Karpas-422 (cell line): ENCODE measurements around the gene MYBPH. TPM values are rescaled to one million over a fixed set of nuclear protein-coding genes. Genes with fewer than 3 reads are reported as not detected.
A peak's percentile ranks its signal among the peaks of the same experiment; 100 is the strongest.

Source experiments
- DNase-seq: peaks from one replicate; pipeline ENCODE4 v3.0.0-alpha.2; 2015
- H2AFZ ChIP-seq: fragments of 200-600 bp; sonication (generic); 2 replicates; pipeline ENCODE4 v1.6.1; 2014; ENCODE audit warnings: antibody characterized with exemption, low read length, mixed read lengths
- H3K27ac ChIP-seq: fragments of 200-600 bp; sonication (generic); 2 replicates; pipeline ENCODE4 v1.5.1; 2014; ENCODE audit warnings: mild to moderate bottlenecking, low read length, moderate library complexity
- H3K27me3 ChIP-seq: fragments of 200-600 bp; sonication (generic); 2 replicates; pipeline ENCODE4 v1.6.1; 2014; ENCODE audit warnings: low read length, mixed read lengths
- H3K36me3 ChIP-seq: fragments of 200-600 bp; sonication (generic); 2 replicates; pipeline ENCODE4 v1.6.1; 2014; ENCODE audit warnings: low read length, mixed read lengths; ENCODE audit not compliant: insufficient read depth
- H3K4me1 ChIP-seq: fragments of 200-600 bp; sonication (generic); 2 replicates; pipeline ENCODE4 v1.6.1; 2014; ENCODE audit warnings: mild to moderate bottlenecking, low read length, mixed read lengths
- H3K4me2 ChIP-seq: fragments of 200-600 bp; sonication (generic); 2 replicates; pipeline ENCODE4 v1.6.1; 2014; ENCODE audit warnings: low read length, low read depth, mild to moderate bottlenecking; ENCODE audit not compliant: poor library complexity, severe bottlenecking
- H3K4me3 ChIP-seq: fragments of 200-600 bp; sonication (generic); 2 replicates; pipeline ENCODE4 v1.5.1; 2014; ENCODE audit warnings: mild to moderate bottlenecking, antibody characterized with exemption, low read length, mixed read lengths
- H3K79me2 ChIP-seq: fragments of 200-600 bp; sonication (generic); 2 replicates; pipeline ENCODE4 v1.6.1; 2014; ENCODE audit warnings: mild to moderate bottlenecking, low read length, mixed read lengths
- H3K9ac ChIP-seq: fragments of 200-600 bp; sonication (generic); 2 replicates; pipeline ENCODE4 v1.6.0; 2014; ENCODE audit warnings: low read length
- H3K9me2 ChIP-seq: fragments of 200-600 bp; sonication (generic), shearing (Covaris generic); replicated peaks from 2 replicates; pipeline ENCODE4 v1.6.0; 2014; ENCODE audit warnings: mild to moderate bottlenecking, low read length, moderate library complexity; ENCODE audit not compliant: insufficient read depth
- H3K9me3 ChIP-seq: fragments of 300-700, 200-600 bp; sonication (generic); 2 replicates; pipeline ENCODE4 v1.6.1; 2014; ENCODE audit warnings: low read length, mixed read lengths
- H4K20me1 ChIP-seq: fragments of 200-600 bp; sonication (generic); 2 replicates; pipeline ENCODE4 v1.6.1; 2014; ENCODE audit warnings: mild to moderate bottlenecking, antibody characterized with exemption, low read length, low read depth; ENCODE audit not compliant: insufficient read depth
- total RNA-seq: library from RNA; depleted of rRNA; stranded (reverse); fragments of >200 nt; shearing (Covaris generic); gene quantifications from 2 replicates; pipeline ENCODE4 v1.2.3, GENCODE V29; 2014; ENCODE audit warnings: low replicate concordance

MYBPH gene
- total RNA-seq, 1 experiment from 2014 or later = 52.4 TPM

- no peak overlapping the region for H2AFZ ChIP-seq
- no peaks in the 10 kb centered on the region for H4K20me1 ChIP-seq
- no peak overlapping the region for H3K4me2 ChIP-seq
- H3K36me3 ChIP-seq = peaks cover 14% of the 10 kb centered on the region
- H3K27me3 ChIP-seq = no peaks in the 10 kb centered on the region
- no peaks in the 10 kb centered on the region for H3K79me2 ChIP-seq
- H3K9me2 ChIP-seq = no peaks in the 10 kb centered on the region
- no peak overlapping the region for H3K9ac ChIP-seq
- DNase-seq = no peak
- no peak overlapping the region for H3K27ac ChIP-seq
- no peak overlapping the region for H3K4me3 ChIP-seq
- peaks cover 55% of the 10 kb centered on the region for H3K4me1 ChIP-seq
- no peaks in the 10 kb centered on the region for H3K9me3 ChIP-seq
These were observed 10.4 kb downstream of the MYBPH start for GRCh38 chr1:203165101-203165799.

GRCh38 chr1:203163891-203164635, 11.6 kb downstream of the MYBPH start:
- Histone ChIP-seq H3K4me2 (no peak overlapping the region), H3K4me1 (peaks cover 44% of the 10 kb centered on the region), H3K9me2 (no peaks in the 10 kb centered on the region), H3K79me2 (no peaks in the 10 kb centered on the region), H3K27me3 (no peaks in the 10 kb centered on the region), H3K4me3 (no peak overlapping the region), H2AFZ (no peak overlapping the region), H3K9me3 (no peaks in the 10 kb centered on the region), H3K27ac (no peak overlapping the region), H3K36me3 (peaks cover 3% of the 10 kb centered on the region; the same call in 1 of the 2 replicates), H3K9ac (no peak overlapping the region), H4K20me1 (no peaks in the 10 kb centered on the region)
- peak; percentile 57 for DNase-seq

- H3K4me3 ChIP-seq = no peak overlapping the region
- H3K9me2 ChIP-seq = no peaks in the 10 kb centered on the region
- no peaks in the 10 kb centered on the region for H3K9me3 ChIP-seq
- H3K27me3 ChIP-seq = no peaks in the 10 kb centered on the region
- H3K4me1 ChIP-seq = peaks cover 27% of the 10 kb centered on the region
- no peak overlapping the region for H3K4me2 ChIP-seq
- H4K20me1 ChIP-seq = no peaks in the 10 kb centered on the region
- no peak overlapping the region for H2AFZ ChIP-seq
- no peak overlapping the region for H3K9ac ChIP-seq
- H3K36me3 ChIP-seq = no peaks in the 10 kb centered on the region
- H3K27ac ChIP-seq = no peak overlapping the region
- no peak for DNase-seq
- H3K79me2 ChIP-seq = no peaks in the 10 kb centered on the region
These were observed 13.2 kb downstream of the MYBPH start for GRCh38 chr1:203162403-203162802.

- DNase-seq = no peak
These were observed 13.9 kb downstream of the MYBPH start for GRCh38 chr1:203161703-203162102.

GRCh38 chr1:203161175-203161574, 14.5 kb downstream of the MYBPH start:
- no peak overlapping the region for H3K4me2 ChIP-seq
- H3K27ac ChIP-seq = no peak overlapping the region
- H3K9ac ChIP-seq = no peak overlapping the region
- no peak overlapping the region for H3K4me3 ChIP-seq
- H3K27me3 ChIP-seq = no peaks in the 10 kb centered on the region
- H2AFZ ChIP-seq = no peak overlapping the region
- H3K79me2 ChIP-seq = no peaks in the 10 kb centered on the region
- no peaks in the 10 kb centered on the region for H3K9me3 ChIP-seq
- no peak for DNase-seq
- H3K9me2 ChIP-seq = no peaks in the 10 kb centered on the region
- H3K4me1 ChIP-seq = peaks cover 15% of the 10 kb centered on the region
- no peaks in the 10 kb centered on the region for H3K36me3 ChIP-seq
- no peaks in the 10 kb centered on the region for H4K20me1 ChIP-seq

More at GRCh38 chr1:203161703-203162102, 13.9 kb downstream of the MYBPH start:
- no peak overlapping the region for H3K9ac ChIP-seq
- no peaks in the 10 kb centered on the region for H3K27me3 ChIP-seq
- H3K9me3 ChIP-seq = no peaks in the 10 kb centered on the region
- H4K20me1 ChIP-seq = no peaks in the 10 kb centered on the region
- H3K4me3 ChIP-seq = no peak overlapping the region
- no peak overlapping the region for H2AFZ ChIP-seq
- H3K36me3 ChIP-seq = no peaks in the 10 kb centered on the region
- no peak overlapping the region for H3K27ac ChIP-seq
- no peaks in the 10 kb centered on the region for H3K79me2 ChIP-seq
- no peak overlapping the region for H3K4me2 ChIP-seq
- peaks cover 20% of the 10 kb centered on the region for H3K4me1 ChIP-seq
- no peaks in the 10 kb centered on the region for H3K9me2 ChIP-seq

- Histone ChIP-seq H3K9me3 (no peaks in the 10 kb centered on the region), H3K9me2 (no peaks in the 10 kb centered on the region), H4K20me1 (no peaks in the 10 kb centered on the region), H2AFZ (no peak overlapping the region), H3K4me1 (peaks cover 11% of the 10 kb centered on the region), H3K4me2 (no peak overlapping the region), H3K4me3 (no peak overlapping the region), H3K27ac (no peak overlapping the region), H3K9ac (no peak overlapping the region), H3K79me2 (no peaks in the 10 kb centered on the region), H3K36me3 (no peaks in the 10 kb centered on the region), H3K27me3 (no peaks in the 10 kb centered on the region)
- DNase-seq = no peak
These were observed 15.8 kb downstream of the MYBPH start for GRCh38 chr1:203159844-203160243.

- H3K27ac ChIP-seq = no peak overlapping the region
- no peaks in the 10 kb centered on the region for H3K79me2 ChIP-seq
- H3K9me2 ChIP-seq = no peaks in the 10 kb centered on the region
- no peaks in the 10 kb centered on the region for H3K27me3 ChIP-seq
- no peak overlapping the region for H3K9ac ChIP-seq
- H3K4me3 ChIP-seq = no peak overlapping the region
- DNase-seq = no peak
- H3K36me3 ChIP-seq = no peaks in the 10 kb centered on the region
- H3K4me1 ChIP-seq = peaks cover 11% of the 10 kb centered on the region
- no peak overlapping the region for H3K4me2 ChIP-seq
- H4K20me1 ChIP-seq = no peaks in the 10 kb centered on the region
- no peaks in the 10 kb centered on the region for H3K9me3 ChIP-seq
- H2AFZ ChIP-seq = no peak overlapping the region
These were observed 16.5 kb downstream of the MYBPH start for GRCh38 chr1:203158960-203159665.

- no peaks in the 10 kb centered on the region for H3K36me3 ChIP-seq
- H4K20me1 ChIP-seq = no peaks in the 10 kb centered on the region
- H3K4me3 ChIP-seq = no peak overlapping the region
- no peak overlapping the region for H3K4me2 ChIP-seq
- H2AFZ ChIP-seq = no peak overlapping the region
- no peaks in the 10 kb centered on the region for H3K9me3 ChIP-seq
- H3K4me1 ChIP-seq = peaks cover 11% of the 10 kb centered on the region
- H3K79me2 ChIP-seq = no peaks in the 10 kb centered on the region
- DNase-seq = no peak
- H3K27me3 ChIP-seq = no peaks in the 10 kb centered on the region
- no peak overlapping the region for H3K27ac ChIP-seq
- no peak overlapping the region for H3K9ac ChIP-seq
- no peaks in the 10 kb centered on the region for H3K9me2 ChIP-seq
These were observed 17.2 kb downstream of the MYBPH start for GRCh38 chr1:203158423-203158822.
